HEK293 (cell line): ENCODE data around the gene RAB22A.
A peak's percentile ranks its signal among the peaks of the same experiment; 100 is the strongest.

Experiments
- CTCF ChIA-PET: fragments of 350-600 bp; formaldehyde crosslinking; extraction: SDS; loops from one replicate; lab custom pipeline; 2021; ENCODE audit warnings: antibody characterized with exemption; lab: Yijun Ruan, JAX
- POLR2A ChIA-PET: fragments of 300-600 bp; formaldehyde crosslinking; extraction: SDS; loops from one replicate; lab custom pipeline; 2020; ENCODE audit warnings: antibody characterized with exemption, inconsistent platforms; lab: Yijun Ruan, JAX
- H3K27ac ChIP-seq: fragments of 200-500 bp; sonication (Bioruptor generic); 2 replicates; pipeline ENCODE4 v1.5.1; 2014; ENCODE audit warnings: low read depth, low read length, control low read depth, inconsistent platforms; ENCODE audit errors: extremely low read depth
- H3K36me3 ChIP-seq, 2 experiments: fragments of 200-500 bp in 1 of 2; sonication (Bioruptor generic) in 1 of 2; 1 replicate in 1 of 2; 2 replicates in 1 of 2; pipeline ENCODE4 v1.5.1; 2014 to 2017; ENCODE audit warnings: inconsistent platforms in 2 of 2, low read length in 2 of 2; ENCODE audit not compliant: control insufficient read depth in 2 of 2, insufficient read depth in 1 of 2
- H3K4me1 ChIP-seq: fragments of 200-500 bp; sonication (Bioruptor generic); 2 replicates; pipeline ENCODE4 v1.5.1; 2014; ENCODE audit warnings: mild to moderate bottlenecking, low read length, inconsistent platforms; ENCODE audit not compliant: control insufficient read depth, insufficient read depth
- H3K4me3 ChIP-seq: 2 replicates; pipeline ENCODE4 v1.5.1; 2011; ENCODE audit warnings: low read depth, mild to moderate bottlenecking, control low read depth, low read length, moderate library complexity
- H3K9me3 ChIP-seq: fragments of 200-500 bp; sonication (Bioruptor generic); 2 replicates; pipeline ENCODE4 v1.5.1; 2014; ENCODE audit warnings: low read depth, low read length, inconsistent platforms; ENCODE audit not compliant: control insufficient read depth, insufficient read depth
- IKZF3 ChIP-seq: fragments of 450-650 bp; IDR thresholded peaks from 2 replicates; pipeline ENCODE4 v1.5.0; 2018; ENCODE audit warnings: missing biosample characterization, mild to moderate bottlenecking, missing genetic modification characterization, moderate library complexity
- KLF9 ChIP-seq: fragments of 450-650 bp; formaldehyde crosslinking; IDR thresholded peaks from 2 replicates; pipeline ENCODE4 v1.5.1; 2016; ENCODE audit warnings: missing biosample characterization, missing genetic modification characterization, low read depth
- OSR2 ChIP-seq: fragments of 450-650 bp; formaldehyde crosslinking; IDR thresholded peaks from 2 replicates; pipeline ENCODE4 v1.5.1; 2016; ENCODE audit warnings: missing biosample characterization, missing genetic modification characterization
- SETDB1 ChIP-seq: IDR thresholded peaks from one replicate; pipeline ENCODE4 v1.6.1; 2017; ENCODE audit warnings: mild to moderate bottlenecking, low read length, moderate library complexity, mixed read lengths; ENCODE audit not compliant: insufficient read length
- SP3 ChIP-seq: fragments of 450-650 bp; formaldehyde crosslinking; IDR thresholded peaks from 2 replicates; pipeline ENCODE4 v1.5.1; 2016; ENCODE audit warnings: missing biosample characterization, missing genetic modification characterization
- ZBTB17 ChIP-seq: fragments of 450-650 bp; formaldehyde crosslinking; IDR thresholded peaks from 2 replicates; pipeline ENCODE4 v1.5.1; 2016; ENCODE audit warnings: missing biosample characterization, missing genetic modification characterization
- ZNF416 ChIP-seq: fragments of 450-650 bp; formaldehyde crosslinking; IDR thresholded peaks from 2 replicates; pipeline ENCODE4 v1.5.1; 2016; ENCODE audit warnings: missing biosample characterization, missing genetic modification characterization
- ZNF555 ChIP-seq: fragments of 450-650 bp; formaldehyde crosslinking; conservative IDR thresholded peaks from 2 replicates; pipeline ENCODE4 v1.5.1; 2017; ENCODE audit warnings: missing biosample characterization, mild to moderate bottlenecking, missing genetic modification characterization, inconsistent platforms
- ZNF558 ChIP-seq: fragments of 450-650 bp; formaldehyde crosslinking; IDR thresholded peaks from 2 replicates; pipeline ENCODE4 v1.5.1; 2016; ENCODE audit warnings: missing biosample characterization, missing genetic modification characterization
- ZNF571 ChIP-seq: fragments of 450-650 bp; formaldehyde crosslinking; IDR thresholded peaks from 2 replicates; pipeline ENCODE4 v1.5.0; 2017; ENCODE audit warnings: missing biosample characterization, missing genetic modification characterization
- ZNF600 ChIP-seq: fragments of 450-650 bp; formaldehyde crosslinking; IDR thresholded peaks from 2 replicates; pipeline ENCODE4 v1.5.1; 2016; ENCODE audit warnings: missing biosample characterization, missing genetic modification characterization
- ZNF626 ChIP-seq: fragments of 450-650 bp; sonication (Bioruptor Pico); formaldehyde crosslinking; IDR thresholded peaks from 2 replicates; pipeline ENCODE4 v1.5.1; 2018; ENCODE audit warnings: missing biosample characterization, missing genetic modification characterization, inconsistent platforms
- ZNF677 ChIP-seq: fragments of 450-650 bp; IDR thresholded peaks from 2 replicates; pipeline ENCODE4 v1.5.0; 2018; ENCODE audit warnings: missing biosample characterization, mild to moderate bottlenecking, missing genetic modification characterization, moderate library complexity
- ZNF692 ChIP-seq: fragments of 450-650 bp; formaldehyde crosslinking; IDR thresholded peaks from 2 replicates; pipeline ENCODE4 v1.5.1; 2016; ENCODE audit warnings: missing biosample characterization, missing genetic modification characterization
- ZNF701 ChIP-seq: fragments of 450-650 bp; formaldehyde crosslinking; IDR thresholded peaks from 2 replicates; pipeline ENCODE4 v1.5.1; 2016; ENCODE audit warnings: missing biosample characterization, missing genetic modification characterization
- ZNF768 ChIP-seq: fragments of 450-650 bp; formaldehyde crosslinking; IDR thresholded peaks from 2 replicates; pipeline ENCODE4 v1.5.1; 2018; ENCODE audit warnings: missing biosample characterization, mild to moderate bottlenecking, missing genetic modification characterization
- ZNF830 ChIP-seq: fragments of 450-650 bp; IDR thresholded peaks from 2 replicates; pipeline ENCODE4 v1.5.0; 2018; ENCODE audit warnings: missing biosample characterization, missing genetic modification characterization, low read depth, mild to moderate bottlenecking, moderate library complexity
- ZNF837 ChIP-seq: fragments of 450-650 bp; formaldehyde crosslinking; IDR thresholded peaks from 2 replicates; pipeline ENCODE4 v1.5.1; 2016; ENCODE audit warnings: missing biosample characterization, missing genetic modification characterization
- TF ChIP-seq, protein P1 (sequence below): fragments of 450-650 bp; formaldehyde crosslinking; IDR thresholded peaks from 2 replicates; pipeline ENCODE4 v1.5.1; 2017; ENCODE audit warnings: missing biosample characterization, missing genetic modification characterization
- TF ChIP-seq, protein P2 (sequence below): fragments of 450-650 bp; formaldehyde crosslinking; IDR thresholded peaks from 2 replicates; pipeline ENCODE4 v1.5.1; 2016; ENCODE audit warnings: missing biosample characterization, missing genetic modification characterization
- TF ChIP-seq, protein P3 (sequence below): fragments of 450-650 bp; formaldehyde crosslinking; IDR thresholded peaks from 2 replicates; pipeline ENCODE4 v1.5.1; 2017; ENCODE audit warnings: missing biosample characterization, missing genetic modification characterization
- TF ChIP-seq, protein P4 (sequence below): fragments of 450-650 bp; formaldehyde crosslinking; optimal IDR thresholded peaks from 2 replicates; pipeline ENCODE3; 2016; ENCODE audit warnings: missing biosample characterization, mild to moderate bottlenecking, missing genetic modification characterization
- TF ChIP-seq, protein P5 (sequence below): fragments of 450-650 bp; formaldehyde crosslinking; IDR thresholded peaks from 2 replicates; pipeline ENCODE4 v1.5.1; 2016; ENCODE audit warnings: missing biosample characterization, missing genetic modification characterization

The RAB22A gene

GRCh38 chr20:58403272-58403671 lies 93.8 kb downstream of the RAB22A start:
- no peaks in the 10 kb centered on the region for H3K36me3 ChIP-seq
- no peak overlapping the region for H3K27ac ChIP-seq
- ChIA-PET POLR2A (no interaction called here), CTCF (interaction anchor here (0.6 to 2.0 kb wide), 3 partner anchors 45 to 692 kb away, joined by 3 to 4 read pairs (median 3); no protein-coding TSS in a partner anchor)
- TF ChIP-seq ZNF571 (tag by site-specific recombination) (no peak), KLF9 (tag by site-specific recombination) (no peak), ZNF677 (no peak), ZNF555 (no peak), ZNF768 (tag by site-specific recombination) (no peak), IKZF3 (tag by site-specific recombination) (no peak), SETDB1 (no peak), ZNF558 (tag by site-specific recombination) (no peak), SP3 (tag by site-specific recombination) (no peak), ZNF830 (tag by site-specific recombination) (no peak)
- TF ChIP-seq, protein P1, sequence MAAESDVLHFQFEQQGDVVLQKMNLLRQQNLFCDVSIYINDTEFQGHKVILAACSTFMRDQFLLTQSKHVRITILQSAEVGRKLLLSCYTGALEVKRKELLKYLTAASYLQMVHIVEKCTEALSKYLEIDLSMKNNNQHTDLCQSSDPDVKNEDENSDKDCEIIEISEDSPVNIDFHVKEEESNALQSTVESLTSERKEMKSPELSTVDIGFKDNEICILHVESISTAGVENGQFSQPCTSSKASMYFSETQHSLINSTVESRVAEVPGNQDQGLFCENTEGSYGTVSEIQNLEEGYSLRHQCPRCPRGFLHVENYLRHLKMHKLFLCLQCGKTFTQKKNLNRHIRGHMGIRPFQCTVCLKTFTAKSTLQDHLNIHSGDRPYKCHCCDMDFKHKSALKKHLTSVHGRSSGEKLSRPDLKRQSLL (tag by site-specific recombination): no peak
- H3K9me3 ChIP-seq: no peaks in the 10 kb centered on the region
- no peak overlapping the region for H3K4me3 ChIP-seq
- H3K4me1 ChIP-seq: peaks cover 22% of the 10 kb centered on the region

GRCh38 chr20:58405504-58406291 lies 96.2 kb downstream of the RAB22A start:
- POLR2A ChIA-PET: interaction anchor here (0.7 kb wide), 1 partner anchor 17 kb away, joined by 4 read pairs; the partner anchor contains the start of gene VAPB
- 0 out of 2 replicates have a peak overlapping the region, but pooled peaks have one; percentile 9 for H3K27ac ChIP-seq
- CTCF ChIA-PET: interaction anchor here (0.7 to 1.2 kb wide), 2 partner anchors 37 to 1050 kb away, joined by 3 to 6 read pairs; no protein-coding TSS in a partner anchor
- no peaks in the 10 kb centered on the region for H3K36me3 ChIP-seq
- peaks cover 29% of the 10 kb centered on the region for H3K4me1 ChIP-seq
- H3K4me3 ChIP-seq: no peak overlapping the region
- H3K9me3 ChIP-seq: no peaks in the 10 kb centered on the region
- TF ChIP-seq ZNF416 (tag by site-specific recombination): no peak
- TF ChIP-seq ZNF626 (tag by site-specific recombination): no peak
- no peak for TF ChIP-seq ZNF701 (tag by site-specific recombination)
- peak; percentile 36 for TF ChIP-seq ZNF600 (tag by site-specific recombination)
- TF ChIP-seq, protein P2, sequence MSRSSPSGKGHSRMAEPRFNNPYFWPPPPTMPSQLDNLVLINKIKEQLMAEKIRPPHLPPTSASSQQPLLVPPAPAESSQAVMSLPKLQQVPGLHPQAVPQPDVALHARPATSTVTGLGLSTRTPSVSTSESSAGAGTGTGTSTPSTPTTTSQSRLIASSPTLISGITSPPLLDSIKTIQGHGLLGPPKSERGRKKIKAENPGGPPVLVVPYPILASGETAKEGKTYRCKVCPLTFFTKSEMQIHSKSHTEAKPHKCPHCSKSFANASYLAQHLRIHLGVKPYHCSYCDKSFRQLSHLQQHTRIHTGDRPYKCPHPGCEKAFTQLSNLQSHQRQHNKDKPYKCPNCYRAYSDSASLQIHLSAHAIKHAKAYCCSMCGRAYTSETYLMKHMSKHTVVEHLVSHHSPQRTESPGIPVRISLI (tag by site-specific recombination): peak; percentile 88
- TF ChIP-seq, protein P3, sequence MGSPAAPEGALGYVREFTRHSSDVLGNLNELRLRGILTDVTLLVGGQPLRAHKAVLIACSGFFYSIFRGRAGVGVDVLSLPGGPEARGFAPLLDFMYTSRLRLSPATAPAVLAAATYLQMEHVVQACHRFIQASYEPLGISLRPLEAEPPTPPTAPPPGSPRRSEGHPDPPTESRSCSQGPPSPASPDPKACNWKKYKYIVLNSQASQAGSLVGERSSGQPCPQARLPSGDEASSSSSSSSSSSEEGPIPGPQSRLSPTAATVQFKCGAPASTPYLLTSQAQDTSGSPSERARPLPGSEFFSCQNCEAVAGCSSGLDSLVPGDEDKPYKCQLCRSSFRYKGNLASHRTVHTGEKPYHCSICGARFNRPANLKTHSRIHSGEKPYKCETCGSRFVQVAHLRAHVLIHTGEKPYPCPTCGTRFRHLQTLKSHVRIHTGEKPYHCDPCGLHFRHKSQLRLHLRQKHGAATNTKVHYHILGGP (tag by site-specific recombination): no peak
- TF ChIP-seq ZBTB17 (tag by site-specific recombination): peak; percentile 58
- peak; percentile 68 for TF ChIP-seq OSR2 (tag by site-specific recombination)
- TF ChIP-seq, protein P4, sequence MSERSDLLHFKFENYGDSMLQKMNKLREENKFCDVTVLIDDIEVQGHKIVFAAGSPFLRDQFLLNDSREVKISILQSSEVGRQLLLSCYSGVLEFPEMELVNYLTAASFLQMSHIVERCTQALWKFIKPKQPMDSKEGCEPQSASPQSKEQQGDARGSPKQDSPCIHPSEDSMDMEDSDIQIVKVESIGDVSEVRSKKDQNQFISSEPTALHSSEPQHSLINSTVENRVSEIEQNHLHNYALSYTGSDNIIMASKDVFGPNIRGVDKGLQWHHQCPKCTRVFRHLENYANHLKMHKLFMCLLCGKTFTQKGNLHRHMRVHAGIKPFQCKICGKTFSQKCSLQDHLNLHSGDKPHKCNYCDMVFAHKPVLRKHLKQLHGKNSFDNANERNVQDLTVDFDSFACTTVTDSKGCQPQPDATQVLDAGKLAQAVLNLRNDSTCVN (tag by site-specific recombination): peak; percentile 7
- TF ChIP-seq ZNF837 (tag by site-specific recombination): no peak
- TF ChIP-seq, protein P5, sequence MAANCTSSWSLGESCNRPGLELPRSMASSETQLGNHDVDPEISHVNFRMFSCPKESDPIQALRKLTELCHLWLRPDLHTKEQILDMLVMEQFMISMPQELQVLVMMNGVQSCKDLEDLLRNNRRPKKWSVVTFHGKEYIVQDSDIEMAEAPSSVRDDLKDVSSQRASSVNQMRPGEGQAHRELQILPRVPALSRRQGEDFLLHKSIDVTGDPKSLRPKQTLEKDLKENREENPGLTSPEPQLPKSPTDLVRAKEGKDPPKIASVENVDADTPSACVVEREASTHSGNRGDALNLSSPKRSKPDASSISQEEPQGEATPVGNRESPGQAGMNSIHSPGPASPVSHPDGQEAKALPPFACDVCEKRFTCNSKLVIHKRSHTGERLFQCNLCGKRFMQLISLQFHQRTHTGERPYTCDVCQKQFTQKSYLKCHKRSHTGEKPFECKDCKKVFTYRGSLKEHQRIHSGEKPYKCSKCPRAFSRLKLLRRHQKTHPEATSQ (tag by site-specific recombination): no peak
- no peak for TF ChIP-seq ZNF692
